HEK293T (cell line): ENCODE results near the gene PDXDC1.
"Not testable (repeated sequence)": the region's sequence is repeated elsewhere in the genome, so short reads cannot be mapped to it uniquely, and the experiment has no call there.

ENCODE experiments used
- BHLHE40 ChIP-seq: fragments of 450-650 bp; IDR thresholded peaks from 2 replicates; pipeline ENCODE4 v1.6.1; 2016; ENCODE audit warnings: mild to moderate bottlenecking, moderate library complexity, borderline replicate concordance
- FOXA1 ChIP-seq: fragments of 450-650 bp; IDR thresholded peaks from 2 replicates; pipeline ENCODE4 v1.6.1; 2016; ENCODE audit warnings: mild to moderate bottlenecking
- FOXM1 ChIP-seq: fragments of 450-650 bp; IDR thresholded peaks from 2 replicates; pipeline ENCODE4 v1.6.1; 2017; ENCODE audit warnings: mild to moderate bottlenecking, borderline replicate concordance
- HDGF ChIP-seq: fragments of 450-650 bp; IDR thresholded peaks from 2 replicates; pipeline ENCODE4 v1.6.1; 2017; ENCODE audit warnings: antibody characterized with exemption, borderline replicate concordance

DNA sequence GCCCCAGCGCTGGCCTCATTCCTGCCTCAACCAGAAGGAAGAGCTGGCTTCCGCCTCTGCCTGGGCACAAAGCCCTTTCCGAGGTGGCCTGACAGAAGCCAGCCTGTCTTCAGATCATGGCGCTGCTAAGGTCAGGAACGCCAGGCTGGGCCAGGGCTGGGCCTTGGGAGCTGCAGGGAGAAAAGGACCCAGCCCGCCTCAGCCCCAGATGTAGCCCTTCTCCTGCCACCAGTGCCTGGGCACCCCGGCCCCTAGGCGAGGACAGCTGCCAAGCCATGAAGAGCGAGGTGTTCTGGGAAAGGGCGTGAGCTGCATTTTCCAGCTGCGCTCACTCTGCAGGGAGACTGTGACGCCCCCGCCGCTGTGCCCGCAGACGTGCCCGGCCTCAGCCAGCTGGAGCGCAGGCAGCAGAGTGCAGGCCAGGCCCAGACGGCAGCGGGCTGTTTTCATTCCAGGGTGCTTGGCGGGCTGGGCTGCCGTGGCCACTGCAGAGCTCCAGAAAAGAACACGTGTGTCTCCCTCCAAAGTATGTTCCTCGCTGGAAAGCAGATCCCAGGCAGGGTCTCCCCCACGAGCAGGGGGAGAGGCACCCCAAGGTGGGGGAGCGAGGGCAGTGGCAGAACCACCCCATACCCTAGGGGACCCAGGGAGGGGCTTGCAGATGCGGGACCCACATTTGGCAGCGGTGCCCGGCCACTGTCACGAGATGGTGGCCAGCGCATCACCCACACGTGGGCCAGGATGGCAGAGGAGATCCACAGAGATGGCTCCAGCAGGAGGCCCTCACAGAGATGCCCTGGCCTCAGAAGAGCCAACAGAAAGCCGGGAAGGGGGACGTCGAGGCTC lies 170.8 kb downstream of the PDXDC1 start:
- not testable (repeated sequence) for TF ChIP-seq FOXA1, HDGF, FOXM1, BHLHE40
